AG09309 (cell line): Measurements from ENCODE around the gene SEC23A.
"Not testable (repeated sequence)": the region's sequence is repeated elsewhere in the genome, so short reads cannot be mapped to it uniquely, and the experiment has no call there.

Experiments used
- DNase-seq: peaks from one replicate; pipeline ENCODE4 v3.0.0-alpha.2; 2010; ENCODE audit warnings: low read depth
- H3K4me3 ChIP-seq: 2 replicates; pipeline ENCODE4 v1.5.1; 2011; ENCODE audit warnings: mild to moderate bottlenecking, low read depth, low read length, moderate library complexity; ENCODE audit not compliant: control insufficient read depth
- TF ChIP-seq, protein P1 (sequence below): IDR thresholded peaks from 2 replicates; pipeline ENCODE4 v1.5.1; 2011; ENCODE audit warnings: mild to moderate bottlenecking, low read depth, low read length, inconsistent platforms; ENCODE audit not compliant: insufficient read depth, control insufficient read depth; ENCODE audit errors: missing control alignments

The SEC23A gene

DNA sequence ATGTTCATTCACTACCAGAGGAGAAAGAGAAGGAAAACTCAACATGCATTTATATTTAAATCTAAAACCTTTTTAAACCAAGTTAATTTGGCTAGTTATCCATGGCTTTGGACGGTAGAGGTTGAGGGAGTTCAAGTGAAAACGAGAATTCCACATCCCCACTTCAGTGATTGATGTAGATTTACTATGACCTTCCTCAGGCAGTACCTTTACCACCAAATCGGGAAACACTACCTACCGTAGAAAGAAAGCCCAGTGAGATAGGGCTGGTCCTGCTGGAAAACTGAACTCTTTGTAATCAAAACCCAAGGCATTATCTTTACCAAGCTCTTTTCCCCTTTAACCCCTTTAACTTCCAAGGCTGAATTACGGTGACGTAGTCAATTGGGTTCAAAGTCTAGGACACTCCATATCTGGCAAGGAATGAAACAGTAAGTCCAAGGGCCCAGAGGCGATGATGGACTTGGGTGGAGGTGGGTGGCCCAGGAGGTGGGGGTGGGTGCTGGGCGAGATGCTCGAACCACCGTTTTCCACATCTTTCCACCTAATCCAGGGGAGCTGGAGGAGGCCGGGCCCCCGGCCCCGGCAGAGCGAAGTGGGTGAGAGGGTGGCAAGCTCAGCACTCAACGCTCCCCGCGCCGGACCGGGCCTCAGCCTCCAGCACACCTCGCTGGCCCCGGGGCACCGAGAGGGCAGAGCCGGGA, 618 bp downstream of the SEC23A start:
- TF ChIP-seq, protein P1, sequence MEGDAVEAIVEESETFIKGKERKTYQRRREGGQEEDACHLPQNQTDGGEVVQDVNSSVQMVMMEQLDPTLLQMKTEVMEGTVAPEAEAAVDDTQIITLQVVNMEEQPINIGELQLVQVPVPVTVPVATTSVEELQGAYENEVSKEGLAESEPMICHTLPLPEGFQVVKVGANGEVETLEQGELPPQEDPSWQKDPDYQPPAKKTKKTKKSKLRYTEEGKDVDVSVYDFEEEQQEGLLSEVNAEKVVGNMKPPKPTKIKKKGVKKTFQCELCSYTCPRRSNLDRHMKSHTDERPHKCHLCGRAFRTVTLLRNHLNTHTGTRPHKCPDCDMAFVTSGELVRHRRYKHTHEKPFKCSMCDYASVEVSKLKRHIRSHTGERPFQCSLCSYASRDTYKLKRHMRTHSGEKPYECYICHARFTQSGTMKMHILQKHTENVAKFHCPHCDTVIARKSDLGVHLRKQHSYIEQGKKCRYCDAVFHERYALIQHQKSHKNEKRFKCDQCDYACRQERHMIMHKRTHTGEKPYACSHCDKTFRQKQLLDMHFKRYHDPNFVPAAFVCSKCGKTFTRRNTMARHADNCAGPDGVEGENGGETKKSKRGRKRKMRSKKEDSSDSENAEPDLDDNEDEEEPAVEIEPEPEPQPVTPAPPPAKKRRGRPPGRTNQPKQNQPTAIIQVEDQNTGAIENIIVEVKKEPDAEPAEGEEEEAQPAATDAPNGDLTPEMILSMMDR: no peak
- no peak for DNase-seq

DNA sequence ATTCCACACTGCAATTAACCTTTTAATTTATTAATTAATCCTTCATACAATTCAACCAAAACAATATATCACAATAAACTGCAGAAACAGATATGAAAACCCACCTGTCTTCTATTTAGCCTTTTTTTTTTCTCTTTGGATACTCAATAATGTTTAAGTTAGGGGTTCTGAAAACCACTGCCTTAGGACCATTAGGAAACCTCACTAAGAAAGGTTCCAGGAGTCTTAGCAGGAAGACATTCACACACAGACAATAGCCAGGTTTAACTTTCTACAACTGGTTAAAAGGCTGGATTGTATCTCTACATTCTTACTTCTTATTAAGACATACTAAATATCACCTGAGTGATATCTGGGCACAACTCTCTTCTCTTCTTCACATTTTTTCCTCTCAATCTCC, 3.3 kb downstream of the SEC23A start:
- no peak overlapping the region for H3K4me3 ChIP-seq
- TF ChIP-seq, protein P1: no peak
- no peak for DNase-seq

More for the DNA sequence above, 618 bp downstream of the SEC23A start:
- H3K4me3 ChIP-seq: peak overlapping the region; percentile 58

DNA sequence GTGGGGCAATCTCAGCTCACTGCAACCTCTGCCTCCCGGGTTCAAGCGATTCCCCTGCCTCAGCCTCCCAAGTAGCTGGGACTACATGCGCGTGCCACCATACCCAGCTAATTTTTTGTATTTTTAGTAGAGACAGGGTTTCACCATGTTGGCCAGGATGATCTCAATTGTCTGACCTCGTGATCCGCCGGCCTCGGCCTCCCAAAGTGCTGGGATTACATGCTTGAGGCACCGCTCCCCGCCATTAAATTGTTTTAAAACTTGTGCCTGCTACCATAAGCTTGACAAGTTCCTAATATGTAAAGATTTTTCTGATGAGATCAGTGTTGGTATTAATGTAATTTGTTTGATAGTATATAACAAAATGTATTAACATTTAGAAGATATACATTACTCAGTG, 3.8 kb downstream of the SEC23A start:
- not testable (repeated sequence) for DNase-seq, H3K4me3 ChIP-seq

DNA sequence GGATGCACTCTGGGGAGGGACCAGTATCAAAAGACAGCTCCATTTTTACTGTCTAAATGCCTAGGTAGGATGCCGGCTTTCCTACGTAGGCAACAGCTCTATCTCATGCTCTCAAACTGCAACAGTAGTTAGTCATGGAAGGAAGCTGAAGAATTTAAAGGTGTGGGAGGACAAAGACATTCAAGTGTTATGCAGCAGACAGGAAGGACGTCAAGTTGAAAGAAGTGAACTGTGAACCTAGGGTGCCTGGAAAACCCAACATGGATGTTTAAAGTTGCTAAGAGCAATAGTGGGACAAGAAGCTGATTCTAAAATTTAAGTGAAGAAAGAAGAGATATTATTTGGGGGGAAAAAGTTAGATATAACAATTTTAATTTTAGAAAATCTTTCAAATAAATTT, 5.9 kb downstream of the SEC23A start:
- H3K4me3 ChIP-seq: no peak overlapping the region
- TF ChIP-seq, protein P1: no peak
- no peak for DNase-seq

DNA sequence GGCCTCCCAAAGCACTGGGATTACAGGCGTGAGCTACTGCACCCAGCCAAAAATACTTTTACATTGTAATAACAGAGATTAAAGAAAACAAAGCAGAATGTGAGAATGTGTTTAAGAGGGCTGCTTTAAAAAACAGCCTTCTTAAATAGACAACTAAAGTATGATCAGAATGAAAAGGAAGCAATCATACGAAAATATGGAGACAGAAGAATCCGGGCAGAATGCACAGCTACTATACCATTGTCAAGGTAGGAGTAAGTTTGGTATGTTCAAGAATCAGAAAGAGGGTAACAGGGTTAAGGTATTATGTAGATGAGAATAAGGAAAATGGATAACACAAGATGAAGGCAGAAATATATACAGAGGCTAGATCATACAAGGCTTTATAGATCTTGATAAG, 8.5 kb downstream of the SEC23A start:
- no peak for DNase-seq
- no peak overlapping the region for H3K4me3 ChIP-seq
- TF ChIP-seq, protein P1: no peak

DNA sequence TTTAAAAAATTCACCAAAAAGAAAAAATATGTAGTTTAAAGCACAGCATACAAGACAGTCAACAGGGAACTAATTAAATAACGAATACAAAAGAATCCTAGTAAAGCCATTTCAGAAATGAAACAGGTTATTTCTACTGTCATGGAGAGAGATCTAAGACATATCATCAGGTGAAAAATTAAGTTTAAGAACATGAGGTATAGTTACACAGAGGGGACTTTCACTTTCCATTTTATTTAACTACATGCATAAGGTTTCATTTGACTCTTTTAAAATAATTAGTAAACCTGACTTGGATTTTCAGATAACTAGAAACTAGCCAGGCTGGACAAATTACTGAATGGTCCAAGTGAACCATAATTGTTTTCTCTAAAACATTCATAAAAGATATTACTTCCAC, 11.3 kb downstream of the SEC23A start:
- no peak for DNase-seq
- TF ChIP-seq, protein P1: no peak
- H3K4me3 ChIP-seq: no peak overlapping the region

DNA sequence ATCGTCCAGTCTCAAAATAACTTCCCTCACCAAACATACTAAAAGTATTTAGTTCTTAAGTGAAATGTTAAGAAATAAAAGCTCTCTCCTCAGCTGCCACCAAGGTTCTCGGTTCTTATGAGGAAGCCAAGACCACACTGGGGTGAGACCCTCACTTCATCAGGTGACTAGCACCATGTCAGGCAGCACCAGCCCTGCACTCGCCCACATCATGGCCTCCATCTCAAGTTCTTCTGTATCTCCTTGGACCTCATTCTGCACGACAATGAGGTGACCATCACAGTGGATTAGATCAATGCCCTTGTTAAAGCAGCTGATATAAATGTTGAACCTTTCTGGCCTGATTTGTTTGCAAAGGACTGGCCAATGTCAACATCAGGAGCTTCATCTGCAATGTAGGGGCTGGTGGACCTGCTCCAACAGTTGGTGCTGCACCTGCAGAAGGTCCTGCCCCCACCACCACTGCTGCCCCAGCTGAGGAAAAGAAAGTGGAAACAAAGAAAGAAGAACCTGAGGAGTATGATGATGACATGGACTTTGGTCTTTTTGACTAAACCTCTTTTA, 12.4 kb downstream of the SEC23A start:
- TF ChIP-seq, protein P1: no peak
- H3K4me3 ChIP-seq: no peak overlapping the region
- DNase-seq: no peak
